ENCODE data around the gene PHF8.

PHF8 gene

GRCh38 chrX:54012830-54013500, 31.3 kb downstream of the PHF8 start:
- DNase-seq (ENCODE audit: low spot score), result no peak

DNA sequence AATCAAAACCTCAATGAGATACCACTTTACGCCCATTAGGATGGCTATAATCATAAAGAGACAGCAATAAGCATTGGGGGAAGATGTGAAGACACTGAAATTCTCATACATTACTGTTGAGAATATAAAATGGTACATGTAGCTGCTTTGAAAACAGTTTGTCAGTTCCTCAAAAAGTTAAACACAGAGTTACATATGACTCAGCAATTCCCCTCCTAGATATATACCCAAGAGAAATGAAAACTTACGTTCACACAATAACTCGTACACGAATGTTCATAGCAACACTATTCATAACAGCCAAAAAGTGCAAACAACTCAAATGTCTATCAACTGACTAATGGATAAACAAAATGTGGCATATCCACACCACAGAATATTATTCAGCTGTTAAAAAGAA, 36.6 kb downstream of the PHF8 start:
- DNase-seq (ENCODE audit: low spot score), result no peak

DNA sequence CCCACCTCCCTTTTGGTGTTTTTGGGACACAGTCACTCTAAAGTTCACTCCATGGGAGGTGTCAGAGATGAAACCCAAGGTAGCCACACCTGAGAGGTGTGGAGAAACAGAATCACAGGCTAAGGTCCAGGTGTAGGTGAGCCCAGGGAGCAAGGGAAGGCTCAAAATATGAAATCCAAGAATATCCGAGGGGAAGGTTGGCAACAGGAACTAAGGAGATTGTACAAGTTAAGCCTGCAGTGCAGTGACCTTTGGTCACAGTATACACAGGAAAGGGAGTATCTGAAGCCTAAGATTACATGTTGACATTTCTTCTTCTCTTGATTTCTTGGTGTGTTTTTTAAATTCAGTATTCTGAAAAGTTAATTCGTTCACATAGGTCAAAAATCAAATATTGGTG, 46.5 kb downstream of the PHF8 start:
- no peak for DNase-seq (ENCODE audit: low spot score)

DNA sequence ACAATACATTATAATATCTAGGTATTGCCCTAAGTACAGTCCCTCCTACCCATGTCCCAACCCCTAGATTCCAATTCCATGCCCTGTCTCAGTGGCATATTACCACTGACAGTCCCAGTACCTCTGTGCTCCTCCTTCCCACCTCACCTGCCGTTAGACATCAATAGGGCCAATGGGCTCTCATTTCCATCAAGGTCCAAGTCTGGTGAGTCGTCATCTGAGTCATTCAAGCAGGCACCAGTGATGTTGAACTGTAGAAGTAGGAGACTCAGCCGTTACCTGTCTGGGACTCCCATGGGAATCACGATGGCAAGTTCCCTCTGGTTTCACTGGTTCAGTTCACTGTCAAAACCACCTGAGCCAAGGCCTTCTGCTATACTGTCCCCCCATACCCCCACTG, 51.7 kb downstream of the PHF8 start:
- DNase-seq (ENCODE audit: low spot score), result no peak

GRCh38 chrX:53990171-53990570, 54.1 kb downstream of the PHF8 start:
- no peak for DNase-seq (ENCODE audit: low spot score)

- DNase-seq (ENCODE audit: low spot score), result no peak
Measured at GRCh38 chrX:53984895-53985294, 59.4 kb downstream of the PHF8 start.

GRCh38 chrX:53974529-53974928, 69.7 kb downstream of the PHF8 start:
- DNase-seq (ENCODE audit: low spot score), result no peak

DNA sequence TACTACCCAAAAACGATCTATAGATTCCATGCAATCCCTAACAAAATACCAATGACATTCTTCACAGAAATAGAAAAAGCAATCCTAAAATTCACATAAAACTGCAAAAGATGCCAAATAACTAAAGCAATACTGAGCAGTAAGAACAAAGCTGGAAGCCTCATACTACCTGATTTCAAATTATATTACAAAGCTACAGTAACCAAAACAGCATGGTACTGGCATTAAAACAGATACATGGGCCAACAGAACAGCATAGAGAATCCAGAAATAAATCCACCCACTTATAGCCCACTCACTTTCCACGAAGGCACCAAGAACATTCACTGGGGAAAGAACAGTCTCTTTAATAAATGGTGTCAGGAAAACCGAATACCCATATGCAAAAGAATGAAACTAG, 74.7 kb downstream of the PHF8 start:
- no peak for DNase-seq (ENCODE audit: low spot score)

DNA sequence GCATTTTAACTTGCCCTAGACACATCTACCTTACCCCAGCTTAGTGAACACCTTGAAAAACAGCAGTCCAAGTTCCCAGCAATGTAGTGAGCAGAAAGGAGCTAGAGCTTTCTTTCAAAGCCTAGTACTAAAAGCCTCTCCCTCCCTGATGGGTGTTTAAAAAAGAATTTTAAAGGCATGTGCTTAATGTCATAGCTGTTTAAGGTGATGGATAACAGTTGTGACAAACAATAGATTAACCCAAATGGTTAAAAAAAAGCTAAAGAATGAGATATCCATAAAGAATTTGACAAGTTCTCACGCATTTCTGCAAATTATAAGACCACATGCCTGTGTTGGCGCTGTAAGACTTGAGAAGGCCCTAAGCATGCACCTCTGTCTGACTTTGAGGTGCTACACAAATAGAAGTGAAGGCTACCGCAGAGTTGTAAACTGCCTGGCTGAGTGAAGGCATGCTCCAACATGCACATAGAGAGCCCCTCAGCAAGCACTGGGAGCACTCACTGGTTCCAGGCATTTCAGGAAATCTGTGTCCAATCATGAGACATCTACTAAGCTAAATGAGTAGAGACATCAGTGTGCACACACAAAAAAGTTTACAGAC, 94.0 kb downstream of the PHF8 start:
- no peak for DNase-seq (ENCODE audit: low spot score)

DNA sequence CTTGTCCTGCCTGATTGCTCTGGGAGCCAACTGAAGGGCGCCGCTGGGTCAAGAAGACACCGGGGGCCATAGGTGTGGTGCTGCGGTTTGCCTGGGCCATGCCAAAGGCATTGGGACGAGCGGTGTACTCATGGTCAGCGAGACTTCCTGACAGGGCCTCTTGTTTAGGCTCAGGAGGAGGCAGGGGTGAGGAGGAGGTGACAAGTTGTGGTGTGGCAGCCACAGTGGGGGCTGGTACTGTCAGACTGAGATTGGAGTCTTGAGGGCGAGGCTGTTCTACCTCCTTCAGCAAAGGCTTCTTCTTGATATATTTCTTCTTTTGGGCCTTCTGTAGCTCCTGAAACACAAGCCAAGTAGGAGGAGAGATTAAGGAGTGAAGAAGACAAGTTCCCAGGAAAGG, 104.1 kb downstream of the PHF8 start:
- DNase-seq (ENCODE audit: low spot score), result no peak

DNA sequence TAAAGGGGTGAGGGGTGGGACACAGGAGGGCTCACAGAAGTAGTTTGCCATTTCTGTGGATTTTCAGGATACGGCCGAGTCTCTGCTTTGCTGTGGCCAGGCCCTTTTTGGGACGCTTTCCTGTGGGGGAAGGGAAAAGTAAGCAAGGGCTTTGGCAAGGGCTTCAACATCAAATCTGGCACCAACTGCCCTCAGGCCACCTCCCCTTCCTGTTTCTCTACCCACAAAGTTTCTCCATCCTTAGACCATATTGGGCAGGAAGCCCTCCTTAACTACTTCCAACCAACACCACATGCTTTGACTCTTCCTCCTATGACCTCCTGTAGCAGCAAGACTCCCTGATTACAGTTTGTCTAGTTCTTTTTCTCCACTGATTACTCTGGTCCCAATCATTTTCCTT, 105.1 kb downstream of the PHF8 start:
- no peak for DNase-seq (ENCODE audit: low spot score)

DNA sequence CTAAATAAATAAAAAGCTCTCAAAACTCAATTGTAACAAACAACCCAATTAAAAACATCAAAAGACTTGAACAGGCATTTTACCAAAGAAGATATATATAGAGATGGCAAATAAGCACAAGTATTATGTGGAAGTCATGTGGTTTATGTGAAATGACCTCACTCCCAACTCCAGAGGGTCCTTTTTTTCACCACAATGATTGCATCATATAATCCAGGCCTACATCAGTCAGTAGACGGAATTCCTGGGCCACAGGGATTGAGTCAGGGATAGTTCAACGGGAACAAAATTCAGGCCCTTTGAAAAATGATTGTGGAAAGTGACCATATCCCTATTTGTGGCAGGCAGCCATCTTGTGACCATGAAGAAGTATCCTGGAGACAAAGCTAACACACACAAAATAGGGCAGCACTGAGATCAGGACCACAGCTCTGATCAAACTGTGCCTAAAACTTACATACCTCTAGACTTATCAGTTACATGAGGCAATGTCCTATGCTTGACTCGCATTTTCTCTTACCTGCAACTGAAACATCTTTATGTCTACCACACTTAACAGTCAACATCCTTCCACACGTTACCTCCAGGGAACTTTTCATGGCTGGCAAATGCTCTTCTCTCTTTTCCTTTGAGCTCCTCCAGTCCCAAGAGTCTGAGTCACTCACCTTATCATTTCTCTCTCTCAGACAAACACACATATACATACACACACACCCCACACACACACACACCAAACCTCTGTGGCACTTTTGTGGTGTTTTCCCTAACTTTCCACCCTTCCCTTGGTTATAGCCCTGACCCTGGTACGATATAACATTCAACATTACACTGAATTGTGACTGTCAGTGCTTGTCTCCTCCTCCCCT, 113.5 kb downstream of the PHF8 start:
- DNase-seq (ENCODE audit: low spot score), result no peak

DNA sequence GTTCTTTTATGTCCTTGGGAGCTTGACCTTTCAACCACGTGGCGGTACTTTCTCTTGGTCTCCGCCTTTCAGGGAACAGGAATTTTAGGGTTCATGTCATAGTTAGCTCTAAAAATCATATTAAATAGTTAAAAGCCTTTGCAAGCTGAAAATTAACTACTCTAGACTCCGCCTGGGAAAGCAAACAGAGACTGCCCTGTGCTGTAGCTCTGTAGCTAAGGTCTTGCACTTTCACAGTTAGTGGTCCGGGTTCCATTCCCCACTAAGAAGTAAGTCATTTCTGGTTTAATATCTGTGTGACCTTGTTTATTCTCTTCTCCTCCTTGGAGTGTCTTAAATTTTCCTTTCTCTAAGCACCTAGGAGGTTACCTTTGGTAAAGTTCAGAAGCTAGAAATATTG, 118.2 kb downstream of the PHF8 start:
- no peak for DNase-seq (ENCODE audit: low spot score)

DNA sequence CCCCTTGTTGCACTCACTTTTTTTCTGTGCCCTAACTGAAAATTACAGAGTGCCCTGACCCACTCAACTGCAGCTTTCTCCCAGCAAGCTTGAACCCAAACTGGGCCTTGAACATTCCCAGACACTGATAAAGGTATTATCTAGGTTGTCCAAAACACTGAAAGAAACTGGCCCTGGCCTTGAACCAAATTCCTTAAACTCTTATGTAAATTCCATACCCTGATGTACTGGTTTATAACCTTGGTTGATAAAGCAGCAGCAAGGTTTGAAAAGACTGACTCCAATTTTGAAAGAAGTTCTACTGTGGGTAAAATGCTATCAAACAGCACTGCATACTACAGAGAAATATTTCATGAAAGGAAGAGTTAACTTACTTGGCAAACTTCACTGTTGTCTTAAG, 125.6 kb downstream of the PHF8 start:
- no peak for DNase-seq (ENCODE audit: low spot score)

GRCh38 chrX:53900623-53901022, 143.7 kb downstream of the PHF8 start:
- no peak for DNase-seq (ENCODE audit: low spot score)

GRCh38 chrX:53895270-53895669, 149.0 kb downstream of the PHF8 start:
- DNase-seq (ENCODE audit: low spot score), result no peak
